Measurements from ENCODE around the gene NT5C2. TPM values are rescaled to one million over a fixed set of nuclear protein-coding genes. Genes with fewer than 3 reads are reported as not detected.
"Not testable (repeated sequence)": the region's sequence is repeated elsewhere in the genome, so short reads cannot be mapped to it uniquely, and the experiment has no call there.

The NT5C2 gene
- total RNA-seq, 1 experiment from 2014 or later = 76.1 TPM

GRCh38 chr10:103144041-103144440 is 49.0 kb downstream of the NT5C2 start:
- H3K36me3 Mint-ChIP-seq = peaks cover 6% of the 10 kb centered on the region
- H3K27me3 Mint-ChIP-seq (ENCODE audit: low read depth) = no peaks in the 10 kb centered on the region
- no peak overlapping the region for H3K4me3 Mint-ChIP-seq
- H3K27ac Mint-ChIP-seq = no peak overlapping the region
- H3K9me3 Mint-ChIP-seq = no peaks in the 10 kb centered on the region
- ChIA-PET CTCF (interaction anchor here (0.9 to 2.8 kb wide), 2 partner anchors 95 to 101 kb away, joined by 3 to 9 read pairs; no protein-coding TSS in a partner anchor), POLR2A (no interaction called here)
- peaks cover 24% of the 10 kb centered on the region for H3K4me1 Mint-ChIP-seq
- no peak for TF ChIP-seq OVOL2 (CRISPR knock-in tag; IDR thresholded peaks at IDR 0.05; ENCODE audit: borderline replicate concordance)
- no peak for TF ChIP-seq TEAD4 (CRISPR knock-in tag; IDR thresholded peaks at IDR 0.05)
- no peak for TF ChIP-seq ATF2 (CRISPR knock-in tag; IDR thresholded peaks at IDR 0.05; ENCODE audit: borderline replicate concordance, low read depth)
- no peak for TF ChIP-seq ATF6 (CRISPR knock-in tag; IDR thresholded peaks at IDR 0.05)
- no peak for TF ChIP-seq TP53 (CRISPR knock-in tag; IDR thresholded peaks at IDR 0.05)
- TF ChIP-seq ZNF671 (CRISPR knock-in tag; IDR thresholded peaks at IDR 0.05) = no peak
- TF ChIP-seq ZNF138 (CRISPR knock-in tag; conservative IDR thresholded peaks at IDR 0.05) = no peak
- TF ChIP-seq NFYB (CRISPR knock-in tag; conservative IDR thresholded peaks at IDR 0.05; ENCODE audit: low read depth) = no peak
- TF ChIP-seq E2F4 (CRISPR knock-in tag; IDR thresholded peaks at IDR 0.05; ENCODE audit: borderline replicate concordance, low read depth) = no peak
- TF ChIP-seq ZNF219 (CRISPR knock-in tag; IDR thresholded peaks at IDR 0.05; ENCODE audit: borderline replicate concordance) = no peak
- TF ChIP-seq CREM (CRISPR knock-in tag; IDR thresholded peaks at IDR 0.05) = no peak
- TF ChIP-seq SP1 (CRISPR knock-in tag; conservative IDR thresholded peaks at IDR 0.05) = no peak
- no peak for TF ChIP-seq ATF3 (CRISPR knock-in tag; conservative IDR thresholded peaks at IDR 0.05)
- TF ChIP-seq KAT7 (CRISPR knock-in tag; IDR thresholded peaks at IDR 0.05; ENCODE audit: borderline replicate concordance) = no peak
- no peak for TF ChIP-seq ZNF232 (CRISPR knock-in tag; IDR thresholded peaks at IDR 0.05)
- TF ChIP-seq MLX (CRISPR knock-in tag; IDR thresholded peaks at IDR 0.05) = no peak
- TF ChIP-seq ZNF396 (CRISPR knock-in tag; IDR thresholded peaks at IDR 0.05; ENCODE audit: borderline replicate concordance) = no peak
- TF ChIP-seq FOXJ3 (CRISPR knock-in tag; IDR thresholded peaks at IDR 0.05; ENCODE audit: borderline replicate concordance) = no peak
- no peak for TF ChIP-seq NR1H2 (CRISPR knock-in tag; IDR thresholded peaks at IDR 0.05)
- ATAC-seq (no peak), DNase-seq (ENCODE audit: low spot score) (no peak)

- DNase-seq (ENCODE audit: low spot score); H3K9me3 Mint-ChIP-seq; H3K27ac Mint-ChIP-seq; H3K4me3 Mint-ChIP-seq; H3K36me3 Mint-ChIP-seq; ATAC-seq; H3K27me3 Mint-ChIP-seq (ENCODE audit: low read depth); POLR2A ChIA-PET: not testable (repeated sequence)
- TF ChIP-seq ZNF121 (CRISPR knock-in tag; IDR thresholded peaks at IDR 0.05) = peak; percentile 85
- CTCF ChIA-PET = interaction anchor here (0.6 to 2.8 kb wide), 3 partner anchors 31 to 101 kb away, joined by 3 to 9 read pairs (median 3); no protein-coding TSS in a partner anchor
- H3K4me1 Mint-ChIP-seq = peaks cover 24% of the 10 kb centered on the region
Measured at GRCh38 chr10:103143641-103144040, 49.4 kb downstream of the NT5C2 start.
